Bronchial epithelial cell (primary cell): ENCODE results near the gene PTPRE. TPM values are rescaled to one million over a fixed set of nuclear protein-coding genes. Genes with fewer than 3 reads are reported as not detected.

ENCODE experiments used
- DNase-seq: peaks from one replicate; pipeline ENCODE4 v3.0.0-alpha.2; 2010; ENCODE audit warnings: low read depth
- FAIRE-seq: peaks from 2 replicates; lab custom pipeline; 2011; peaks lifted over from hg19 to GRCh38; lab: Jason Lieb, UNC
- H3K27me3 ChIP-seq: 2 replicates; pipeline ENCODE4 v1.5.1; 2011; ENCODE audit warnings: low read length; ENCODE audit not compliant: control insufficient read depth, insufficient read depth
- H3K36me3 ChIP-seq: 2 replicates; pipeline ENCODE4 v1.5.1; 2011; ENCODE audit warnings: low read length; ENCODE audit not compliant: control insufficient read depth, insufficient read depth
- H3K4me3 ChIP-seq: 2 replicates; pipeline ENCODE4 v1.5.1; 2011; ENCODE audit warnings: mild to moderate bottlenecking, low read depth, low read length, control low read depth
- CTCF ChIP-seq: IDR thresholded peaks from 2 replicates; pipeline ENCODE4 v1.5.1; 2011; ENCODE audit warnings: mild to moderate bottlenecking, moderate library complexity, low read length, control low read depth, inconsistent platforms; ENCODE audit not compliant: insufficient read depth, severe bottlenecking
- total RNA-seq: library from RNA; depleted of rRNA; stranded (reverse); fragments of >200 nt; gene quantifications from 2 replicates; pipeline ENCODE4 v1.2.1, GENCODE V29; 2014

PTPRE gene
- total RNA-seq, 1 donor from 2014 or later = 7.9 TPM

- no peaks in the 10 kb centered on the region for H3K27me3 ChIP-seq
- DNase-seq (no peak), FAIRE-seq (no peak)
- H3K36me3 ChIP-seq = peaks cover 32% of the 10 kb centered on the region
- H3K4me3 ChIP-seq = no peak overlapping the region
- TF ChIP-seq CTCF = no peak
These were observed 148.4 kb downstream of the PTPRE start for GRCh38 chr10:128055061-128055868.

- Histone ChIP-seq H3K4me3 (no peak overlapping the region), H3K27me3 (no peaks in the 10 kb centered on the region), H3K36me3 (peaks cover 34% of the 10 kb centered on the region)
- no peak for TF ChIP-seq CTCF
- FAIRE-seq (no peak), DNase-seq (no peak)
These were observed 149.6 kb downstream of the PTPRE start for GRCh38 chr10:128056303-128057050.

- no peak for FAIRE-seq
- H3K4me3 ChIP-seq = no peak overlapping the region
- no peak for DNase-seq
- H3K27me3 ChIP-seq = no peaks in the 10 kb centered on the region
- H3K36me3 ChIP-seq = peaks cover 23% of the 10 kb centered on the region
- TF ChIP-seq CTCF = no peak
These were observed 151.3 kb downstream of the PTPRE start for GRCh38 chr10:128058106-128058749.

- no peak overlapping the region for H3K4me3 ChIP-seq
- H3K27me3 ChIP-seq = no peaks in the 10 kb centered on the region
- DNase-seq (no peak), FAIRE-seq (no peak)
- no peak for TF ChIP-seq CTCF
- peaks cover 23% of the 10 kb centered on the region for H3K36me3 ChIP-seq
These were observed 151.8 kb downstream of the PTPRE start for GRCh38 chr10:128058750-128059134.

GRCh38 chr10:128059266-128059981, 152.5 kb downstream of the PTPRE start:
- FAIRE-seq (no peak), DNase-seq (no peak)
- no peak overlapping the region for H3K4me3 ChIP-seq
- no peaks in the 10 kb centered on the region for H3K27me3 ChIP-seq
- peaks cover 22% of the 10 kb centered on the region for H3K36me3 ChIP-seq
- no peak for TF ChIP-seq CTCF
